GM12891 (cell line): ENCODE results near the gene ZIC5.
"Not testable (repeated sequence)": the region's sequence is repeated elsewhere in the genome, so short reads cannot be mapped to it uniquely, and the experiment has no call there.

Experiments used
- DNase-seq: peaks from one replicate; pipeline ENCODE4 v3.0.0; 2011; ENCODE audit warnings: low spot score; ENCODE audit not compliant: insufficient read length
- FAIRE-seq: peaks from 2 replicates; lab custom pipeline; 2011; peaks lifted over from hg19 to GRCh38; lab: Jason Lieb, UNC
- PAX5 ChIP-seq: IDR thresholded peaks from 2 replicates; pipeline ENCODE4 v1.6.1; 2011; ENCODE audit warnings: low read length, moderate library complexity, mild to moderate bottlenecking; ENCODE audit not compliant: insufficient read depth, severe bottlenecking
- POLR2A ChIP-seq: IDR thresholded peaks from 2 replicates; pipeline ENCODE4 v1.6.1; 2011; ENCODE audit warnings: low read depth, low read length, control low read depth
- POLR2AphosphoS5 ChIP-seq: IDR thresholded peaks from 2 replicates; pipeline ENCODE4 v1.6.1; 2011; ENCODE audit warnings: low read depth, low read length, control low read depth
- POU2F2 ChIP-seq: IDR thresholded peaks from 2 replicates; pipeline ENCODE4 v1.6.1; 2011; ENCODE audit warnings: low read depth, mild to moderate bottlenecking, control low read depth, low read length, moderate library complexity
- SPI1 ChIP-seq: IDR thresholded peaks from 2 replicates; pipeline ENCODE4 v1.6.1; 2011; ENCODE audit warnings: low read depth, low read length, control low read depth
- TAF1 ChIP-seq: IDR thresholded peaks from 2 replicates; pipeline ENCODE4 v1.6.1; 2011; ENCODE audit warnings: low read depth, low read length, control low read depth

The ZIC5 gene

GRCh38 chr13:99960663-99961311 lies 10.8 kb downstream of the ZIC5 start:
- TF ChIP-seq TAF1 (no peak), POLR2AphosphoS5 (no peak), POU2F2 (no peak), POLR2A (no peak), PAX5 (no peak), SPI1 (no peak)
- no peak for FAIRE-seq
- DNase-seq: no peak

GRCh38 chr13:99959540-99960230 lies 11.9 kb downstream of the ZIC5 start:
- DNase-seq (no peak), FAIRE-seq (no peak)
- TF ChIP-seq PAX5 (no peak), POLR2A (no peak)

GRCh38 chr13:99959127-99959539 lies 12.4 kb downstream of the ZIC5 start:
- FAIRE-seq (no peak), DNase-seq (no peak)
- TF ChIP-seq POLR2AphosphoS5: no peak
- no peak for TF ChIP-seq SPI1
- TF ChIP-seq PAX5: no peak
- no peak for TF ChIP-seq POU2F2
- no peak for TF ChIP-seq POLR2A
- no peak for TF ChIP-seq TAF1

GRCh38 chr13:99958406-99959126 lies 13.0 kb downstream of the ZIC5 start:
- DNase-seq (no peak), FAIRE-seq (no peak)
- TF ChIP-seq POU2F2 (no peak), TAF1 (no peak), SPI1 (no peak), PAX5 (no peak), POLR2AphosphoS5 (no peak), POLR2A (no peak)

GRCh38 chr13:99956473-99957349 lies 14.9 kb downstream of the ZIC5 start:
- DNase-seq (no peak), FAIRE-seq (no peak)
- no peak for TF ChIP-seq SPI1
- no peak for TF ChIP-seq PAX5
- no peak for TF ChIP-seq POLR2AphosphoS5
- TF ChIP-seq POLR2A: no peak

- no peak for TF ChIP-seq SPI1
- TF ChIP-seq PAX5: no peak
- TF ChIP-seq POLR2AphosphoS5: no peak
- no peak for TF ChIP-seq POLR2A
- TF ChIP-seq POU2F2: no peak
- no peak for TF ChIP-seq TAF1
- FAIRE-seq (no peak), DNase-seq (no peak)
These were observed 15.7 kb downstream of the ZIC5 start for GRCh38 chr13:99955747-99956472.

- TF ChIP-seq PAX5: no peak
- TF ChIP-seq POLR2AphosphoS5: no peak
- TF ChIP-seq POLR2A: no peak
- no peak for TF ChIP-seq TAF1
- TF ChIP-seq SPI1: no peak
- no peak for TF ChIP-seq POU2F2
- DNase-seq: no peak
- no peak for FAIRE-seq
These were observed 16.3 kb downstream of the ZIC5 start for GRCh38 chr13:99955107-99955746.

- FAIRE-seq (no peak), DNase-seq (no peak)
- TF ChIP-seq POLR2A: no peak
- no peak for TF ChIP-seq SPI1
- TF ChIP-seq TAF1: no peak
- TF ChIP-seq POLR2AphosphoS5: no peak
- TF ChIP-seq POU2F2: no peak
- TF ChIP-seq PAX5: no peak
These were observed 18.3 kb downstream of the ZIC5 start for GRCh38 chr13:99953138-99953755.

GRCh38 chr13:99951666-99952065 lies 19.9 kb downstream of the ZIC5 start:
- DNase-seq, FAIRE-seq: not testable (repeated sequence)
